ENCODE measurements around the gene RPL13.

RPL13 gene

GRCh38 chr16:89538286-89538685 is 22.2 kb upstream of the RPL13 start:
- Histone ChIP-seq H3K27ac (ENCODE audit: low read depth, low read length) (no peak overlapping the region), H3K4me2 (ENCODE audit: low read length) (no peak overlapping the region), H3K36me3 (ENCODE audit: control insufficient read depth, low read length) (peaks cover 47% of the 10 kb centered on the region), H3K9me2 (replicated peaks; ENCODE audit: control insufficient read depth, low read length) (no peaks in the 10 kb centered on the region), H4K20me1 (ENCODE audit: control insufficient read depth, insufficient read depth, low read depth, low read length) (no peaks in the 10 kb centered on the region), H3K79me2 (ENCODE audit: control insufficient read depth, low read length) (peaks cover 17% of the 10 kb centered on the region), H3K4me1 (ENCODE audit: control insufficient read depth, low read length) (peaks cover 19% of the 10 kb centered on the region), H3K9me3 (ENCODE audit: control insufficient read depth, insufficient read depth, low read length) (no peaks in the 10 kb centered on the region), H3K4me3 (ENCODE audit: low read length) (no peak overlapping the region), H3K27me3 (ENCODE audit: control insufficient read depth, low read length) (no peaks in the 10 kb centered on the region), H3F3A (ENCODE audit: control insufficient read depth, insufficient read depth) (no peaks in the 10 kb centered on the region)
- TF ChIP-seq CTCF (IDR thresholded peaks at IDR 0.05; ENCODE audit: low read depth, low read length, poor library complexity, severe bottlenecking), result no peak
- no peak for TF ChIP-seq EZH2phosphoT487 (IDR thresholded peaks at IDR 0.05; ENCODE audit: borderline replicate concordance, low read length)

- Histone ChIP-seq H3K27me3 (ENCODE audit: control insufficient read depth, low read length) (no peaks in the 10 kb centered on the region), H3K4me2 (ENCODE audit: low read length) (no peak overlapping the region), H3K79me2 (ENCODE audit: control insufficient read depth, low read length) (peaks cover 7% of the 10 kb centered on the region), H3K9me2 (replicated peaks; ENCODE audit: control insufficient read depth, low read length) (no peaks in the 10 kb centered on the region), H3K27ac (ENCODE audit: low read depth, low read length) (no peak overlapping the region), H3K4me3 (ENCODE audit: low read length) (no peak overlapping the region), H4K20me1 (ENCODE audit: control insufficient read depth, insufficient read depth, low read depth, low read length) (no peaks in the 10 kb centered on the region), H3K36me3 (ENCODE audit: control insufficient read depth, low read length) (peaks cover 36% of the 10 kb centered on the region), H3F3A (ENCODE audit: control insufficient read depth, insufficient read depth) (no peaks in the 10 kb centered on the region), H3K9me3 (ENCODE audit: control insufficient read depth, insufficient read depth, low read length) (no peaks in the 10 kb centered on the region), H3K4me1 (ENCODE audit: control insufficient read depth, low read length) (no peaks in the 10 kb centered on the region)
- no peak for TF ChIP-seq CTCF (IDR thresholded peaks at IDR 0.05; ENCODE audit: low read depth, low read length, poor library complexity, severe bottlenecking)
- no peak for TF ChIP-seq EZH2phosphoT487 (IDR thresholded peaks at IDR 0.05; ENCODE audit: borderline replicate concordance, low read length)
Observed at GRCh38 chr16:89540557-89540956, 19.9 kb upstream of the RPL13 start.

- Histone ChIP-seq H3K4me1 (ENCODE audit: control insufficient read depth, low read length) (no peaks in the 10 kb centered on the region), H3K79me2 (ENCODE audit: control insufficient read depth, low read length) (peaks cover under 1% of the 10 kb centered on the region), H3K9me3 (ENCODE audit: control insufficient read depth, insufficient read depth, low read length) (no peaks in the 10 kb centered on the region), H3K36me3 (ENCODE audit: control insufficient read depth, low read length) (peaks cover 36% of the 10 kb centered on the region), H3K4me2 (ENCODE audit: low read length) (no peak overlapping the region), H3F3A (ENCODE audit: control insufficient read depth, insufficient read depth) (no peaks in the 10 kb centered on the region), H4K20me1 (ENCODE audit: control insufficient read depth, insufficient read depth, low read depth, low read length) (no peaks in the 10 kb centered on the region), H3K4me3 (ENCODE audit: low read length) (no peak overlapping the region), H3K9me2 (replicated peaks; ENCODE audit: control insufficient read depth, low read length) (no peaks in the 10 kb centered on the region), H3K27me3 (ENCODE audit: control insufficient read depth, low read length) (no peaks in the 10 kb centered on the region), H3K27ac (ENCODE audit: low read depth, low read length) (no peak overlapping the region)
- TF ChIP-seq CTCF (IDR thresholded peaks at IDR 0.05; ENCODE audit: low read depth, low read length, poor library complexity, severe bottlenecking) (no peak), EZH2phosphoT487 (IDR thresholded peaks at IDR 0.05; ENCODE audit: borderline replicate concordance, low read length) (no peak)
Observed at GRCh38 chr16:89541792-89542191, 18.7 kb upstream of the RPL13 start.

GRCh38 chr16:89544113-89544512 is 16.4 kb upstream of the RPL13 start:
- Histone ChIP-seq H4K20me1 (ENCODE audit: control insufficient read depth, insufficient read depth, low read depth, low read length) (no peaks in the 10 kb centered on the region), H3K4me2 (ENCODE audit: low read length) (no peak overlapping the region), H3K9me3 (ENCODE audit: control insufficient read depth, insufficient read depth, low read length) (no peaks in the 10 kb centered on the region), H3K9me2 (replicated peaks; ENCODE audit: control insufficient read depth, low read length) (no peaks in the 10 kb centered on the region), H3K27ac (ENCODE audit: low read depth, low read length) (no peak overlapping the region), H3K4me3 (ENCODE audit: low read length) (no peak overlapping the region), H3K4me1 (ENCODE audit: control insufficient read depth, low read length) (peaks cover 5% of the 10 kb centered on the region), H3K36me3 (ENCODE audit: control insufficient read depth, low read length) (peaks cover 34% of the 10 kb centered on the region), H3K27me3 (ENCODE audit: control insufficient read depth, low read length) (no peaks in the 10 kb centered on the region), H3F3A (ENCODE audit: control insufficient read depth, insufficient read depth) (no peaks in the 10 kb centered on the region), H3K79me2 (ENCODE audit: control insufficient read depth, low read length) (no peaks in the 10 kb centered on the region)
- TF ChIP-seq EZH2phosphoT487 (IDR thresholded peaks at IDR 0.05; ENCODE audit: borderline replicate concordance, low read length), result no peak
